Tibial nerve (tissue), 4 donors: ENCODE measurements around the gene AP3B1. TPM values are rescaled to one million over a fixed set of nuclear protein-coding genes. Genes with fewer than 3 reads are reported as not detected.

Experiments
- DNase-seq, 2 donors: peaks; one replicate each; pipeline ENCODE4 v3.0.0-alpha.2; 2019; ENCODE audit warnings: low spot score in 2 of 2
- H3K27ac ChIP-seq, 4 donors: fragments of 200-600 bp; sonication (generic) in 3 of 4; one replicate each; pipeline ENCODE4 v1.5.1; 2017 to 2019; ENCODE audit warnings: mild to moderate bottlenecking in 1 of 4
- H3K27me3 ChIP-seq, 2 donors: fragments of 200-600 bp; sonication (generic) in 1 of 2; one replicate each; pipeline versions ENCODE4 v1.5.1 to v1.6.0; 2017 to 2019
- H3K36me3 ChIP-seq, 3 donors: fragments of 200-600 bp; sonication (generic); one replicate each; pipeline ENCODE4 v1.5.1; 2018 to 2019
- H3K4me1 ChIP-seq, 4 donors: fragments of 200-600 bp; sonication (generic) in 3 of 4; one replicate each; pipeline ENCODE4 v1.5.1; 2017 to 2019
- H3K4me3 ChIP-seq, 4 donors: fragments of 200-600 bp; sonication (generic) in 3 of 4; one replicate each; pipeline ENCODE4 v1.5.1; 2017 to 2019; ENCODE audit warnings: mild to moderate bottlenecking in 1 of 4, moderate library complexity in 1 of 4
- H3K9me3 ChIP-seq, 4 donors: fragments of 200-600 bp; sonication (generic) in 3 of 4; one replicate each; pipeline ENCODE4 v1.5.1; 2017 to 2019
- EP300 ChIP-seq, 2 donors: sonication (generic); formaldehyde crosslinking; IDR thresholded peaks; one replicate each; pipeline ENCODE4 v1.6.1; 2017; ENCODE audit warnings: antibody characterized with exemption in 2 of 2, mild to moderate bottlenecking in 1 of 2
- POLR2A ChIP-seq, 2 donors: fragments of 450-650 bp; IDR thresholded peaks; one replicate each; pipeline ENCODE4 v1.6.1; 2017; ENCODE audit warnings: antibody characterized with exemption in 2 of 2, mild to moderate bottlenecking in 2 of 2, moderate library complexity in 2 of 2
- WGBS, 2 donors: methylation state at CpG; one replicate each; pipeline ENCODE4 v1.1.5; 2018; 5-methylcytosine and 5-hydroxymethylcytosine counted together
- total RNA-seq, 4 donors: library from RNA; depleted of rRNA; stranded (reverse); fragments of >200 nt; gene quantifications; one replicate each; pipeline ENCODE4 v1.1.0, GENCODE V29; 2016
- TF ChIP-seq, protein P1 (sequence below), 5 experiments: fragments of 200-600 bp in 3 of 5; fragments of 450-650 bp in 2 of 5; sonication (generic) in 3 of 5; IDR thresholded peaks; one replicate each; pipeline ENCODE4 v1.5.1; 2016 to 2019; ENCODE audit warnings: antibody characterized with exemption in 5 of 5, mild to moderate bottlenecking in 3 of 5, moderate library complexity in 2 of 5

AP3B1 gene
- total RNA-seq, 4 donors from 2014 or later: 23.1 to 51.0 (median 44.2) TPM

DNA sequence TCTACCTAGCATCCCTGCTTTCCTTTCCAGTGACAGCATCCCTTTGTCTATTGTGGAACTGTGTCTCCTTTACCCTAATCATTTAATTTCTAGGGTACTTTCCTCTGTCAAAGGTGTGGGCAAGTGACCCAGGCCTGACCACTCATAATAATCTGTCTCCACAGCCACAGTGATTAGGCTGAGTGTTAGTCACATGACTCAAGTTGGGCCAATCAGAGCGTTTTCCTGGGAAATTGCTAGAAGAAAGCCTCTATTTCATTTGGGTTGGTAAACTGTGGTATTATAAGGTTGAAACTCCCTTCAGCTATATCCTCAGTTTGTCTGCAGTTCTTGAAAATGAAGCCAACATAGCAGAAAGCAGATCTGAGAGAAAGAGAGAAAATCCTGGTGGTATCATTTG lies 14.2 kb upstream of the AP3B1 start:
- 86 to 100% methylated on average over 1 of the region's 1 CpG for WGBS, 2 donors
- H3K9me3 ChIP-seq: no peaks in the 10 kb centered on the region
- H3K4me3 ChIP-seq: no peak overlapping the region
- TF ChIP-seq, protein P1, sequence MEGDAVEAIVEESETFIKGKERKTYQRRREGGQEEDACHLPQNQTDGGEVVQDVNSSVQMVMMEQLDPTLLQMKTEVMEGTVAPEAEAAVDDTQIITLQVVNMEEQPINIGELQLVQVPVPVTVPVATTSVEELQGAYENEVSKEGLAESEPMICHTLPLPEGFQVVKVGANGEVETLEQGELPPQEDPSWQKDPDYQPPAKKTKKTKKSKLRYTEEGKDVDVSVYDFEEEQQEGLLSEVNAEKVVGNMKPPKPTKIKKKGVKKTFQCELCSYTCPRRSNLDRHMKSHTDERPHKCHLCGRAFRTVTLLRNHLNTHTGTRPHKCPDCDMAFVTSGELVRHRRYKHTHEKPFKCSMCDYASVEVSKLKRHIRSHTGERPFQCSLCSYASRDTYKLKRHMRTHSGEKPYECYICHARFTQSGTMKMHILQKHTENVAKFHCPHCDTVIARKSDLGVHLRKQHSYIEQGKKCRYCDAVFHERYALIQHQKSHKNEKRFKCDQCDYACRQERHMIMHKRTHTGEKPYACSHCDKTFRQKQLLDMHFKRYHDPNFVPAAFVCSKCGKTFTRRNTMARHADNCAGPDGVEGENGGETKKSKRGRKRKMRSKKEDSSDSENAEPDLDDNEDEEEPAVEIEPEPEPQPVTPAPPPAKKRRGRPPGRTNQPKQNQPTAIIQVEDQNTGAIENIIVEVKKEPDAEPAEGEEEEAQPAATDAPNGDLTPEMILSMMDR (IDR thresholded peaks at IDR 0.05): no peak
- TF ChIP-seq POLR2A (IDR thresholded peaks at IDR 0.05): no peak
- TF ChIP-seq EP300 (IDR thresholded peaks at IDR 0.05): no peak
- H3K4me1 ChIP-seq: no peaks in the 10 kb centered on the region
- no peak for DNase-seq
- no peaks in the 10 kb centered on the region for H3K27me3 ChIP-seq
- no peaks in the 10 kb centered on the region for H3K36me3 ChIP-seq
- H3K27ac ChIP-seq: no peak overlapping the region

DNA sequence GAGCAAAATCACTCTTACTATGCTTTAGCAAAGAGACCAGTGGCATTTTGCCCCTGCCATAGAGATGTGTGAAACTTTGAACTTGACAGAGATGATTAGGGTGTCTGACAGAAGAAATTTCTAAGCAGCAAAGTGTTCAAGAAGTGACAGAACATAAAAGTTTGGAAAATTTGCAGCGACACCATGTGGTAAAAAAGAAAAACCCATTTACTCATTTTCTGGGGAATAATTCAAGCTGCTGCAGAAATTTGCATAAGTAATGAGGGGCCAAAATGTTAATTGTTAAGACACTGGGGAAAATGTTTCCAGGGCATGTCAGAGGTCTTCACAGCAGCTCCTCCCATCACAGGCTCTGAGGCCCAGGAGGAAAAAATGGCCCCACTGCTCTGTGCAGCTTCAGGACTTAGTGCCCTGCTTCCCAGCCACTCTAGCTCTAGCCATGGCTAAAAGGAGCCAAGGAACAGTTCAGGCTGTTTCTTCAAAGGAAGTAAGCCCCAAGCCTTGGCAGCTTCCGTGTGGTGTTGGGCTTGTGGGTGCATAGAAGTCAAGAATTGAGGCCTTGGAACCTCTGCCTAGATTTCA lies 6.1 kb upstream of the AP3B1 start:
- Histone ChIP-seq H3K4me1 (peaks cover 0 to 5% (median 1%) of the 10 kb centered on the region in 4 donors), H3K27ac (no peak overlapping the region), H3K36me3 (no peaks in the 10 kb centered on the region), H3K9me3 (no peaks in the 10 kb centered on the region), H3K27me3 (no peaks in the 10 kb centered on the region), H3K4me3 (no peak overlapping the region)
- TF ChIP-seq, protein P1 (IDR thresholded peaks at IDR 0.05): peak; percentile 4 to 42 (median 25)
- no peak for TF ChIP-seq EP300 (IDR thresholded peaks at IDR 0.05)
- no peak for DNase-seq
- 31 to 55% methylated on average over 2 of the region's 2 CpGs for WGBS, 2 donors

DNA sequence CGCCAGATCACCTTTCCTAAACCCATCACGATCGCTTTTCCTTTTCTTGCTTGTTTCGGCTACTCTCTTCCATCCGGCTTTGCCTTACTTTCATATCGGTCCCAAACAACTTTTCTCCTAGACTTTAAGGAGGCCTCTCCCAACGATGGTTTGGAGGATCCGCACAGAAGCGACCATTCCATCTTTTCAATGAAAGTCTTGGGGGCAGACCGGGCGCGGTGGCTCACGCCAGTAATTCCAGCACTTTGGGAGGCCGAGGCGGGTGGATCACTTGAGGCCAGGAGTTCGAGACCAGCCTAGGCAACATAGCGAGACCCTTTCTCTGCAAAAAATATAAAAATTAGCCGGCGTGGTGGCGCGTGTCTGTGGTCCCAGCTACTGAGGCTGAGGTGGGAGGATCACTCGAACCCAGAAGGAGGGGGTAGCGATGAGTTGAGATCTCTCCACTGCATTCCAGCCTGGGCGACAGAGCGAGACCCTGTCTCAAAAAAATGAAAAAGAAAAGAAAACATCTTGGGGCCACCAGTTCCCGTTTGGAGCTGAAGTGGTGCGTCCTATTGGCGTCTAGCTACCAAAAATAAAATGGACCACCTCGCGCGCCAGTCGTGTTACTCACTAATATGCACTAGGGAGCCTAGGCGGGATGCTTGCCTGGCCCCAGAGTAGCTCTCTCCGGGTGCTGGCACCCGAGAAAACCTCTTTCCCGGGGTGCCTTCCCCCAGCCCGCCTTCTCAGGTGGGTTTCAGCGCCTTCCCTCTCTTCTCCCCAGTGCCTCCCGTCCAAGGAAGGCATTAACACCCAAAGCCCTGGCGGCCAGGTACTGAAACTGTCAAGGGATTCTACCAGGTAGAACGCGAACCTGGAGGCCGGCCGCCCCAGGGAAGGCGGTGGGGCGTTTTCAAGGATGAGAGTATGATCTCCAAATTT lies 800 bp upstream of the AP3B1 start:
- DNase-seq: peak in 1 of 2 donors; percentile 8
- Histone ChIP-seq H3K4me3 (peak overlapping the region; percentile 77 to 86 (median 81)), H3K27ac (peak overlapping the region; percentile 77 to 94 (median 86)), H3K27me3 (no peaks in the 10 kb centered on the region), H3K4me1 (peaks cover 0 to 34% (median 10%) of the 10 kb centered on the region in 4 donors), H3K36me3 (no peaks in the 10 kb centered on the region), H3K9me3 (no peaks in the 10 kb centered on the region)
- 2% methylated on average over 46 of the region's 46 CpGs for WGBS, 2 donors
- TF ChIP-seq, protein P1 (IDR thresholded peaks at IDR 0.05): peak in 1 of 5 experiments; percentile 25
- no peak for TF ChIP-seq POLR2A (IDR thresholded peaks at IDR 0.05)
- no peak for TF ChIP-seq EP300 (IDR thresholded peaks at IDR 0.05)

DNA sequence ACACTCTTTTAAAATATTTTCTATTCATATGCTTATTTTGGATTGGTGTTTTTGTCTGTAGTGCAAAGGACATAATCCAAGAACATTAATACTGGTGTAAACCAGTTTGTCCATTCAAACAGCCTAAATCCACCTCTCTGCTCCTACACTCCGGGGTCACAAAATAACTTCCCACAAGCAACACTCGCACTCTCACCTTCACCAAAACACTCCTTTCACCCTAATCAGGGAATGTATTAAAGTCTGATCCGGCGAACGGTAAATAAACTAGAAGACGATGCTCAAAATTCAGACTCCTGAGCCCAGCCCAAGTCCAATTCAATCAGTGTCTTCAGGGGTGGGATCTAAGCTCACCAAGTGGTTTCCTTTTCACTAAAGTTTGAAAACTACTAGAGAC lies 649 bp downstream of the AP3B1 start:
- H3K4me1 ChIP-seq: peaks cover 0 to 37% (median 15%) of the 10 kb centered on the region in 4 donors
- WGBS, 2 donors: 0% methylated on average over 6 of the region's 6 CpGs
- no peak for DNase-seq
- no peaks in the 10 kb centered on the region for H3K36me3 ChIP-seq
- no peak for TF ChIP-seq POLR2A (IDR thresholded peaks at IDR 0.05)
- no peaks in the 10 kb centered on the region for H3K9me3 ChIP-seq
- peak overlapping the region; percentile 84 to 94 (median 90) for H3K27ac ChIP-seq
- peak overlapping the region; percentile 77 to 86 (median 81) for H3K4me3 ChIP-seq
- H3K27me3 ChIP-seq: no peaks in the 10 kb centered on the region

DNA sequence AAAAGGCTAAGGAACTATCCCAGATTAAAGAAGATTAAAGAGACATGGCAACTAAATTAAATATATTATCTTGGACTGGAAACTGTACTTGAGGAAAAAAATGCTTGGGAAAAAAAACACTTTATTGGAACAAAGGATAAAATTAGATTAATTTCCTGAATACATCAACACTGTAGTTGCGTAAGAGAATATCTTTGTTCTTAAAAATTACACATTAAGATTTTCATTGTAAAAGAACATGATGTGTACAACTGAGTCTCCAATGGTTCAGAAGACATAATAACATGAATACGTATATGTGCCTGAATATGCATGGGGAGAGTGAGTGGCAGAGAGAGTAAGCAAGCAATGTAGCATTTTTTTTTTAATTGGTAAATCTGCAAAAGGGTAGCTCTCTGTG lies 2.8 kb downstream of the AP3B1 start:
- H3K27ac ChIP-seq: no peak overlapping the region
- 65 to 80% methylated on average over 2 of the region's 2 CpGs for WGBS, 2 donors
- H3K36me3 ChIP-seq: no peaks in the 10 kb centered on the region
- H3K4me1 ChIP-seq: peaks cover 0 to 54% (median 17%) of the 10 kb centered on the region in 4 donors
- no peaks in the 10 kb centered on the region for H3K27me3 ChIP-seq
- H3K4me3 ChIP-seq: no peak overlapping the region
- TF ChIP-seq, protein P1 (IDR thresholded peaks at IDR 0.05): no peak
- TF ChIP-seq EP300 (IDR thresholded peaks at IDR 0.05) (no peak), POLR2A (IDR thresholded peaks at IDR 0.05) (no peak)
- no peaks in the 10 kb centered on the region for H3K9me3 ChIP-seq
- no peak for DNase-seq
